HCT116 (cell line): Measurements from ENCODE around the gene KIF25. TPM values are rescaled to one million over a fixed set of nuclear protein-coding genes. Genes with fewer than 3 reads are reported as not detected.

Source experiments
- ATAC-seq: fragments of 200-7000 bp; cut with Tn5 transposase; 2 replicates; pipeline ENCODE4 v1.9.1; 2020; ENCODE audit warnings: mild to moderate bottlenecking, moderate library complexity
- BruUV-seq: library from RNA; stranded (reverse); fragments of 400-500 nt; replicated peaks from 2 replicates; lab custom pipeline; 2021; lab: Mats Ljungman, UMichigan
- CTCF ChIA-PET: fragments of 300-600 bp; sonication (Branson Sonifier 250); formaldehyde crosslinking; loops from one replicate; lab custom pipeline; 2021; ENCODE audit warnings: antibody characterized with exemption; lab: Charles Lee
- POLR2A ChIA-PET: fragments of 300-600, 350-600 bp; sonication (Branson Sonifier 250); formaldehyde crosslinking; loops from one replicate; lab custom pipeline; 2021; ENCODE audit warnings: antibody characterized with exemption; lab: Charles Lee
- RAD21 ChIA-PET, 2 experiments: fragments of 300-600 bp; sonication (Branson Sonifier 250); formaldehyde crosslinking; loops; one replicate each; lab custom pipeline; 2023; ENCODE audit warnings: low total read pairs in 2 of 2; ENCODE audit not compliant: uncharacterized antibody in 2 of 2, unreplicated experiment in 2 of 2, low non-redundant PET in 1 of 2; lab: Charles Lee
- DNase-seq: peaks from one replicate; pipeline ENCODE4 v3.0.0-alpha.2; 2010; ENCODE audit warnings: low read depth, low spot score
- H2AFZ ChIP-seq: fragments of 200-600 bp; shearing (Covaris generic), sonication (generic); 2 replicates; pipeline ENCODE4 v1.6.1; 2017; ENCODE audit warnings: low read depth, mixed run types, mixed read lengths, antibody characterized with exemption, low read length; ENCODE audit not compliant: poor library complexity, severe bottlenecking
- H3K27ac ChIP-seq: 2 replicates; pipeline ENCODE4 v1.5.1; 2012; ENCODE audit warnings: low read depth, low read length
- H3K27me3 ChIP-seq: fragments of 200-600 bp; sonication (generic); 2 replicates; pipeline ENCODE4 v1.6.1; 2016; ENCODE audit warnings: mixed run types, low read length, mixed read lengths; ENCODE audit not compliant: insufficient read depth
- H3K36me3 ChIP-seq, 2 experiments: fragments of 200-500 bp in 1 of 2; fragments of 200-600 bp in 1 of 2; sonication (Bioruptor generic) in 1 of 2; sonication (generic) in 1 of 2; 2 replicates each; pipeline versions ENCODE4 v1.5.1 to v1.6.1; 2014 to 2016; ENCODE audit warnings: low read length in 2 of 2, inconsistent platforms in 1 of 2, mixed read lengths in 1 of 2, mixed run types in 1 of 2; ENCODE audit not compliant: insufficient read depth in 2 of 2, control insufficient read depth in 1 of 2
- H3K4me1 ChIP-seq, 2 experiments: fragments of 200-600 bp in 1 of 2; sonication (generic) in 1 of 2; 2 replicates each; pipeline versions ENCODE4 v1.5.1 to v1.6.1; 2012 to 2017; ENCODE audit warnings: low read length in 2 of 2, inconsistent platforms in 1 of 2, mild to moderate bottlenecking in 1 of 2, mixed read lengths in 1 of 2, mixed run types in 1 of 2, moderate library complexity in 1 of 2; ENCODE audit not compliant: insufficient read depth in 2 of 2, control insufficient read depth in 1 of 2
- H3K4me2 ChIP-seq: fragments of 200-600 bp; sonication (generic); 2 replicates; pipeline ENCODE4 v1.6.1; 2017; ENCODE audit warnings: mixed run types, low read length, mixed read lengths
- H3K4me3 ChIP-seq, 2 experiments: fragments of 200-600 bp in 1 of 2; sonication (generic) in 1 of 2; replicated peaks in 1 of 2; 2 replicates each; pipeline ENCODE4 v1.5.1; 2011 to 2016; ENCODE audit warnings: low read length in 2 of 2, control low read depth in 1 of 2, low read depth in 1 of 2, mild to moderate bottlenecking in 1 of 2, mixed read lengths in 1 of 2, mixed run types in 1 of 2
- H3K79me2 ChIP-seq: fragments of 200-600 bp; sonication (generic); 2 replicates; pipeline ENCODE4 v1.6.1; 2017; ENCODE audit warnings: mild to moderate bottlenecking, mixed run types, low read length, moderate library complexity, mixed read lengths; ENCODE audit not compliant: insufficient read depth
- H3K9ac ChIP-seq: fragments of 200-600 bp; sonication (generic); 2 replicates; pipeline ENCODE4 v1.6.1; 2016; ENCODE audit warnings: low read length, mixed read lengths
- H3K9me2 ChIP-seq: fragments of 200-600 bp; sonication (generic), shearing (Covaris generic); 2 replicates; pipeline ENCODE4 v1.6.1; 2017; ENCODE audit warnings: mixed run types, mild to moderate bottlenecking, moderate library complexity; ENCODE audit not compliant: insufficient read depth
- H3K9me3 ChIP-seq, 2 experiments: fragments of 200-500 bp in 1 of 2; fragments of 200-600 bp in 1 of 2; sonication (Bioruptor generic) in 1 of 2; sonication (generic) in 1 of 2; 2 replicates each; pipeline ENCODE4 v1.6.1; 2014 to 2017; ENCODE audit warnings: low read length in 2 of 2, mixed read lengths in 2 of 2, inconsistent platforms in 1 of 2, low read depth in 1 of 2, mild to moderate bottlenecking in 1 of 2, mixed run types in 1 of 2, moderate library complexity in 1 of 2; ENCODE audit not compliant: control insufficient read depth in 1 of 2, insufficient read depth in 1 of 2
- H4K20me1 ChIP-seq: fragments of 200-600 bp; sonication (generic), shearing (Covaris generic); 2 replicates; pipeline ENCODE4 v1.6.1; 2017; ENCODE audit warnings: mixed run types, mild to moderate bottlenecking, moderate library complexity; ENCODE audit not compliant: insufficient read depth
- ATF3 ChIP-seq: IDR thresholded peaks from 2 replicates; pipeline ENCODE4 v1.6.1; 2012
- CBX3 ChIP-seq: IDR thresholded peaks from 2 replicates; pipeline ENCODE4 v1.6.1; 2012; ENCODE audit warnings: low read depth
- EGR1 ChIP-seq: IDR thresholded peaks from 2 replicates; pipeline ENCODE4 v1.6.1; 2012; ENCODE audit warnings: low read depth
- MAX ChIP-seq: IDR thresholded peaks from 2 replicates; pipeline ENCODE4 v1.6.1; 2012
- SP1 ChIP-seq: IDR thresholded peaks from 2 replicates; pipeline ENCODE4 v1.6.1; 2012; ENCODE audit warnings: low read depth
- TCF7L2 ChIP-seq: IDR thresholded peaks from 2 replicates; pipeline ENCODE4 v1.7.0; 2011; ENCODE audit warnings: borderline replicate concordance, inconsistent platforms; ENCODE audit not compliant: insufficient read depth, insufficient read length; ENCODE audit errors: extremely low read depth
- YY1 ChIP-seq: IDR thresholded peaks from 2 replicates; pipeline ENCODE4 v1.6.1; 2011; ENCODE audit warnings: low read length, low read depth, moderate library complexity, mild to moderate bottlenecking; ENCODE audit not compliant: insufficient replicate concordance; ENCODE audit errors: extremely low read depth
- ZBTB33 ChIP-seq: IDR thresholded peaks from 2 replicates; pipeline ENCODE4 v1.6.1; 2011; ENCODE audit warnings: mild to moderate bottlenecking, low read length, moderate library complexity; ENCODE audit not compliant: insufficient replicate concordance; ENCODE audit errors: extremely low read depth
- ZFX ChIP-seq: fragments of 450-650 bp; IDR thresholded peaks from 2 replicates; pipeline ENCODE4 v1.6.1; 2017
- ZNF274 ChIP-seq: fragments of 200-500 bp; sonication (Bioruptor generic); IDR thresholded peaks from 2 replicates; pipeline ENCODE4 v1.6.1; 2014; ENCODE audit warnings: mild to moderate bottlenecking, low read depth, low read length, inconsistent platforms
- intact Hi-C: fragments of 100-400 bp; cut with micrococcal nuclease; formaldehyde crosslinking; loops from 2 replicates; pipeline ENCODE4 v1.10.0; 2022
- total RNA-seq: library from RNA; stranded (reverse); gene quantifications from one replicate; pipeline ENCODE4 v1.2.1, GENCODE V29; 2021; ENCODE audit not compliant: unreplicated experiment

Gene KIF25
- total RNA-seq, 1 experiment from 2014 or later = not detected

- ChIA-PET CTCF (no interaction called here), POLR2A (no interaction called here), RAD21 (no interaction called here)
- no peak for TF ChIP-seq ATF3
- ATAC-seq (no peak), DNase-seq (no peak)
- H3K79me2 ChIP-seq = no peaks in the 10 kb centered on the region
- no peak overlapping the region for H3K4me2 ChIP-seq
- intact Hi-C loops = no loop called here
- no peak overlapping the region for H3K4me3 ChIP-seq
- no peaks in the 10 kb centered on the region for H3K9me2 ChIP-seq
- no TSS peak for BruUV-seq
- H3K27me3 ChIP-seq = no peaks in the 10 kb centered on the region
- no peaks in the 10 kb centered on the region for H3K36me3 ChIP-seq
- H3K4me1 ChIP-seq = no peaks in the 10 kb centered on the region
- H4K20me1 ChIP-seq = no peaks in the 10 kb centered on the region
- H2AFZ ChIP-seq = no peak overlapping the region
- H3K9ac ChIP-seq = no peak overlapping the region
- no peak overlapping the region for H3K27ac ChIP-seq
- no peaks in the 10 kb centered on the region for H3K9me3 ChIP-seq
These were observed 15.5 kb upstream of the KIF25 start for GRCh38 chr6:167981916-167982462.

- POLR2A ChIA-PET = no interaction called here
- H3K36me3 ChIP-seq = no peaks in the 10 kb centered on the region
- no peaks in the 10 kb centered on the region for H3K9me3 ChIP-seq
These were observed 13.2 kb upstream of the KIF25 start for GRCh38 chr6:167984144-167984719.

More at GRCh38 chr6:167984144-167984719, 13.2 kb upstream of the KIF25 start:
- Histone ChIP-seq H3K4me1 (no peaks in the 10 kb centered on the region), H3K9ac (no peak overlapping the region), H2AFZ (no peak overlapping the region), H3K4me2 (no peak overlapping the region), H3K4me3 (no peak overlapping the region), H3K79me2 (no peaks in the 10 kb centered on the region), H3K27ac (no peak overlapping the region), H4K20me1 (no peaks in the 10 kb centered on the region), H3K9me2 (no peaks in the 10 kb centered on the region), H3K27me3 (no peaks in the 10 kb centered on the region)
- TF ChIP-seq ZBTB33 = no peak
- no peak for TF ChIP-seq ATF3
- TF ChIP-seq SP1 = no peak
- no peak for TF ChIP-seq TCF7L2
- TF ChIP-seq CBX3 = no peak
- no peak for TF ChIP-seq ZFX
- TF ChIP-seq ZNF274 = no peak
- TF ChIP-seq YY1 = no peak
- no peak for TF ChIP-seq MAX
- no peak for TF ChIP-seq EGR1
- no peak for DNase-seq
- ChIA-PET RAD21 (no interaction called here), CTCF (interaction anchor here (1.1 kb wide), 1 partner anchor 134 kb away, joined by 3 read pairs; no protein-coding TSS in a partner anchor)
- intact Hi-C loops = no loop called here
- no peak for ATAC-seq
- no TSS peak for BruUV-seq
